IPS-20b (cell line): ENCODE data around the gene CFI.

Experiments used
- H3K27ac ChIP-seq: one replicate; pipeline ENCODE4 v1.5.1; 2013; ENCODE audit warnings: low read length
- H3K27me3 ChIP-seq: 2 replicates; pipeline ENCODE4 v1.6.1; 2013; ENCODE audit warnings: mild to moderate bottlenecking, low read length, inconsistent platforms; ENCODE audit not compliant: insufficient read depth
- H3K36me3 ChIP-seq: 2 replicates; pipeline ENCODE4 v1.6.1; 2013; ENCODE audit warnings: low read depth, mild to moderate bottlenecking, inconsistent platforms, low read length, moderate library complexity; ENCODE audit not compliant: insufficient read depth
- H3K4me1 ChIP-seq: 2 replicates; pipeline ENCODE4 v1.6.1; 2013; ENCODE audit warnings: mild to moderate bottlenecking, control low read depth, inconsistent platforms, low read length, moderate library complexity; ENCODE audit not compliant: insufficient read depth
- H3K4me3 ChIP-seq: 2 replicates; pipeline ENCODE4 v1.5.1; 2013; ENCODE audit warnings: mild to moderate bottlenecking, low read length, inconsistent platforms
- H3K9ac ChIP-seq: 2 replicates; pipeline ENCODE4 v1.6.1; 2013; ENCODE audit warnings: low read depth, mild to moderate bottlenecking, inconsistent platforms, low read length, moderate library complexity
- H3K9me3 ChIP-seq: 2 replicates; pipeline ENCODE4 v1.6.1; 2013; ENCODE audit warnings: mild to moderate bottlenecking, low read depth, low read length, inconsistent platforms; ENCODE audit not compliant: insufficient read depth

The CFI gene

DNA sequence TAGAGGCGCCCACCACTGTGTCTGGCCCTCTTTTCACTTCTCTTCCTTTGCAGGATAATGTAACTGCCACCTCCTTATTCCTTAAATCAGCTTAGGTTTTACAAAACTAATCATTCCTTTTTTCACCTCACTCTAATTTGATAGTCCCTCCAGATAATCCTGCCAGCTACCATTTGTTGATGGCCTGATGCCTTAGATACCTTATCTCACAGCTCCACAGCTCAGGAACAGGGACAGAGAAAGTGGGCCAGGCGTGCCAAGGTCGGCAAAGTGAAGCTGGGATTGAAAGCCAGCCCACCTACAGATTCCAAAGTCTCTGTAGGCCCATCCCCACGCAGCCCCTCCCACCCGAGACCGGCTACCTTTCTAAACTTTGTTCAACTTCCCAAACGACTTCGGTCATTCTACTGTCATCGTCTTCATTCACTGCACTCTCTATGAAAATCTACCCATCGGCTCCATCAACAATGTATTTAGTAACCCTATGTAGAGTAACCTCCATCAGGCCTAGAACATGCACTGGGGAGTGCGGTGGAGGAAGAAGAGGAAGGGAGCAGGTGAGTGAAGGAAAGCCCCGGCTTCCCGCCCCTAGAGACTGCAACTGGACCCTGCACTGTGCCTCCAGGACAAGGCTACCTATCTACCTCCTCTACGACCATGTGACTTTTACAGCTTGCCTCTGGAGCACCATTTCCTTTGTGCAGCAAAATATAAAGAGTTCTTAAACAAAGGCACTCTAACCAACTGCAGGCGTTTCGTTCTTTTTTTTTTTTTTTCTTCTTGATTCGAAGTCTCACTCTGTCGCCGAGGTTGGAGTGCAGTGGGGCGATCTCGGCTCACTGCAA is 100.0 kb downstream of the CFI start:
- Histone ChIP-seq H3K36me3 (peaks cover 9% of the 10 kb centered on the region), H3K9ac (peak overlapping the region; percentile 89; the same call in 1 of the 2 replicates), H3K4me3 (peak overlapping the region; percentile 85), H3K27me3 (no peaks in the 10 kb centered on the region), H3K9me3 (no peaks in the 10 kb centered on the region), H3K4me1 (peaks cover 5% of the 10 kb centered on the region; the same call in 1 of the 2 replicates), H3K27ac (peak overlapping the region; percentile 61)

DNA sequence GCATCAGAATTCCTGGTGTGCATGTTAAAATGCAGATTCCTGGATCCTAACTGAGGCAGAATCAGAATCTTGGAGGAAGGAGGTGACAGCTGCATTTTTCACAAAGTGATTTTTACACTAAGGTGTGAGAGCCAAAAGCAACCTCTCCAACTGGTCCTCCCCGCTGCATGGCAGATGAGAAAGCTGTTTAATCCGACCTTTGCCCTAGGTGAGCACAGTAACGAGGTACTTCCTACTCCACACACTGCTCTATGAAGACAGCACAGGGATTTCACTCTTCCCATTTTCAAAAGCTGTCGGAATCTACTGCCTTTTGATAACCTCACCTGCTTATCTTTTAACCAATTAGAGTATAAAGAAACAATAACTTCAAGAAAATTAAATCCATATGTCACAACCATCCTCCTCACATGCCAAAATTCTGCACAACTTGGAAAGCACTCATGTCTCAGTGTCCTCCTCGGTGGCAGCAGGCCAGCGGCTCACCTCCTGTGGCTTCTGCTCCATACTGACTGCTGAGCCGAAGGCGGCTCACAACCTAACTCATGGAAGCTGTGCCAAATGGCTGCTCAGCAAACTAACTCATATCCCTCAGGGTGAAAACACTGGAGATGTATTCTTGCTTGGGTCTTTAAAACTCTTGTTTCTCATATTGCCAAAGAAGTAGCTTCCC is 102.1 kb downstream of the CFI start:
- no peak overlapping the region for H3K27ac ChIP-seq
- no peak overlapping the region for H3K4me3 ChIP-seq
- H3K27me3 ChIP-seq = no peaks in the 10 kb centered on the region
- H3K36me3 ChIP-seq = peaks cover 21% of the 10 kb centered on the region
- no peak overlapping the region for H3K9ac ChIP-seq
- peaks cover 5% of the 10 kb centered on the region; the same call in 1 of the 2 replicates for H3K4me1 ChIP-seq
- no peaks in the 10 kb centered on the region for H3K9me3 ChIP-seq

DNA sequence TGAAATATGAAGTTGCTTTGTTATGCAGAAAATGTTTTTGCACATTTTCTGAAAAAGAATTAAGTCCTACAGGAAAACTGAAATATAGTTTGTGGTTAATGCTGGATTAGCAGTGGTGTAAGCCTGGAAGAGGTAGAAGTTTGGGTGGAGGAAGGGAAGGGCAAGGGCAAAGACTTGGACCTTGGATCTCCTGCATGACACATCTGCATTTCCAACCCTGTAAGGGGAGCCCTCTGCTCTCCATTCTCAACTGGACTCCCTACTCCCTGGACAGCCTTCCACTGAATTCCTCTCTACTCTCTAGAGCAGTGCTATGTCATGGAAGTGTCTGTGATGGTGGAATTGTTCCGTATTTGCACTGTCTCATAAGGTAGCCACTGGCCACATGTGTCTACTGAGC is 103.1 kb downstream of the CFI start:
- Histone ChIP-seq H3K9ac (no peak overlapping the region), H3K27me3 (no peaks in the 10 kb centered on the region), H3K9me3 (no peaks in the 10 kb centered on the region), H3K4me1 (peaks cover 5% of the 10 kb centered on the region; the same call in 1 of the 2 replicates), H3K27ac (no peak overlapping the region), H3K4me3 (no peak overlapping the region), H3K36me3 (peaks cover 31% of the 10 kb centered on the region)

DNA sequence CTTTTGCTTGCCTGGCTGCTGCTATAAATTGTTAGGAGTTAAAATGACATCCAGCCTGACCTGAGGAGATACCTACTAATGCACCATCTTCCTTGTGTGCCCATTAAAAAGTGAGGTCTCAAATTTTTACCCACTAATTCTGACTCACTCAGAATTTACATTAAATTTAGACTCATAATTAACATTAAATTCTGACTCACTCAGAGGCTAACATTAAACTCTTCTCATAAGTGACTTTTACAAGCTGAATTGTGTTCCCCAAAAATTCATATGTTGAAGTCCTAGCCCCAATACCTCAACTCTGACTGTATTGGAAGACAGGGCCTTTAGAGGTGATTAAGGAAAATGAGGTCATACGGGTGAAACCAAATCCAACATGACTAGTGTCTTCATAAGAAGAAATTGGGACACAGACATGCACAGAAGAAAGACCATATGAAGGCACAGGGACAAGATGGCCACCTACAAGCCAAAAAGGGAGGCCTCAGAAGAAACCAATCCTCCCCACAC is 110.3 kb downstream of the CFI start:
- Histone ChIP-seq H3K4me1 (no peaks in the 10 kb centered on the region), H3K4me3 (no peak overlapping the region), H3K9ac (no peak overlapping the region), H3K27me3 (no peaks in the 10 kb centered on the region), H3K27ac (no peak overlapping the region), H3K36me3 (peaks cover 60% of the 10 kb centered on the region), H3K9me3 (no peaks in the 10 kb centered on the region)
